Measurements from ENCODE around the gene EMC1. TPM values are rescaled to one million over a fixed set of nuclear protein-coding genes. Genes with fewer than 3 reads are reported as not detected.
"Not testable (repeated sequence)": the region's sequence is repeated elsewhere in the genome, so short reads cannot be mapped to it uniquely, and the experiment has no call there.

Gene EMC1
- total RNA-seq, 6 experiments from 2014 or later: 86.8 to 106 (median 93.6) TPM

DNA sequence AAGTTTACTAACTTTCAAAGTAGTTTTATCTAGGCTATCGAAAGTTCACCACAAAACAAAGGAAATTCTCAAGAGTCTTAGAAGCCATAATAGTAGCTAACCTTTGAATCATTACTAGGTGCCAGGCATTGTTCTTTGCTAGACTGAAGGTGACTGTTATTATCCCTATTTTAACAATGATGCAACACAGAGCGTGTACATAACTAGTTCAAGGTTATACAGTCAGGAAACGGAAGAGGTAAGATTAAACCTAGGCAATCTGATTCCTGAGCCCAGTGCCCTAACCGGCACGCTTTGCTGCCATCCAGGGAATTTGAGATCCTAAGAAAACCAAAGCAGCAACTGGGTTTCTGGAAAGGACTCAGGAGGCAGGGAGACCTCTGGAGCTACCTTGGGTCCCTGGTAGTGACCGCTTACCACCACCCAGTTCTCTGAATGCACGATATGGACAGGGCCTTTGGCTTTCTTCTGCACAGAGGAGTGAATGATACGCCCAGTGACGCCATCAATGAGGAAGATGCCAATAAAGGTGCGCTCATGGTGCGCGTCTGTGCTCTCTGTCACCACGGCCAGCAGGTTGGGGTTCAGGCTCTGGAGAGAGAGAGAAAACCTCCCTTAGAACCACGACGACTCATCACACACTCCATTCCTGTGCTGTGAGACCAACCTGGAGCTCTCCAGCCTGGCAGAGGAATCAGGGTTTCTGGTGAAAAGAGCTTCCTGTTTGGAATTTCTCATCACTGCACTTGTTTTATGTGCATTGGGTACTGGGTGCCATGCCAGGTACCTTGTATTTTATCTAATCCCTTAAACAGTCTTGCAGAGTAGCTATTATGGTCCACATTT is 28.1 kb downstream of the EMC1 start:
- DNase-seq: peak; percentile 51

DNA sequence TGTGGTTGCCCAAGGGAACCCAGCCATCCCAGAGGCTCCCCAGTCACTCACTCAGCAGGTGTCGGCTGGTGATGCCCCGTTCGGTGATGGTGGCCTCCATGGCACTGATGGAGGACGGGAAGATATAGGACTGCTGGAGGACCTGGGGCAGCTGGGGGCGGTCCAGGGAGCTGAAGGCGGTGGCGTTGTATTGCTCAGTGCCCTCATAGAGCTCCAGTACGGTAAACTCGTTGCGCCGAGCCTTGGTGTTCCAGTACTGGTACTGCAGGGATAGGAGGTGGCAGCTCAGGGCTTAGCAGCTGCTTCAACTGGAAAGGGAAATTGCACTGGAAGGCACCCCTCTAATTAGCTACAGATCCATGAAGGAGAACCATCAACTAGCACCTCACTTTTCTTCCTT is 28.8 kb downstream of the EMC1 start:
- DNase-seq: no peak
- TF ChIP-seq, protein P1, sequence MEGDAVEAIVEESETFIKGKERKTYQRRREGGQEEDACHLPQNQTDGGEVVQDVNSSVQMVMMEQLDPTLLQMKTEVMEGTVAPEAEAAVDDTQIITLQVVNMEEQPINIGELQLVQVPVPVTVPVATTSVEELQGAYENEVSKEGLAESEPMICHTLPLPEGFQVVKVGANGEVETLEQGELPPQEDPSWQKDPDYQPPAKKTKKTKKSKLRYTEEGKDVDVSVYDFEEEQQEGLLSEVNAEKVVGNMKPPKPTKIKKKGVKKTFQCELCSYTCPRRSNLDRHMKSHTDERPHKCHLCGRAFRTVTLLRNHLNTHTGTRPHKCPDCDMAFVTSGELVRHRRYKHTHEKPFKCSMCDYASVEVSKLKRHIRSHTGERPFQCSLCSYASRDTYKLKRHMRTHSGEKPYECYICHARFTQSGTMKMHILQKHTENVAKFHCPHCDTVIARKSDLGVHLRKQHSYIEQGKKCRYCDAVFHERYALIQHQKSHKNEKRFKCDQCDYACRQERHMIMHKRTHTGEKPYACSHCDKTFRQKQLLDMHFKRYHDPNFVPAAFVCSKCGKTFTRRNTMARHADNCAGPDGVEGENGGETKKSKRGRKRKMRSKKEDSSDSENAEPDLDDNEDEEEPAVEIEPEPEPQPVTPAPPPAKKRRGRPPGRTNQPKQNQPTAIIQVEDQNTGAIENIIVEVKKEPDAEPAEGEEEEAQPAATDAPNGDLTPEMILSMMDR (IDR thresholded peaks at IDR 0.05): no peak
- Mint-ChIP-seq H3K36me3 (ENCODE audit: low read depth) (peaks cover 50% of the 10 kb centered on the region), H3K9me3 (no peaks in the 10 kb centered on the region), H3K4me3 (no peak overlapping the region), H3K27ac (no peak overlapping the region), H3K4me1 (ENCODE audit: low read depth) (peaks cover 22% of the 10 kb centered on the region), H3K27me3 (ENCODE audit: insufficient read depth) (peaks cover 2% of the 10 kb centered on the region)

More for the DNA sequence above, 28.1 kb downstream of the EMC1 start:
- H3K27me3 Mint-ChIP-seq (ENCODE audit: insufficient read depth): peaks cover 2% of the 10 kb centered on the region
- TF ChIP-seq, protein P1 (IDR thresholded peaks at IDR 0.05): no peak
- peaks cover 45% of the 10 kb centered on the region for H3K36me3 Mint-ChIP-seq (ENCODE audit: low read depth)
- H3K27ac Mint-ChIP-seq: no peak overlapping the region
- no peak overlapping the region for H3K4me3 Mint-ChIP-seq
- no peaks in the 10 kb centered on the region for H3K9me3 Mint-ChIP-seq
- peaks cover 22% of the 10 kb centered on the region for H3K4me1 Mint-ChIP-seq (ENCODE audit: low read depth)

DNA sequence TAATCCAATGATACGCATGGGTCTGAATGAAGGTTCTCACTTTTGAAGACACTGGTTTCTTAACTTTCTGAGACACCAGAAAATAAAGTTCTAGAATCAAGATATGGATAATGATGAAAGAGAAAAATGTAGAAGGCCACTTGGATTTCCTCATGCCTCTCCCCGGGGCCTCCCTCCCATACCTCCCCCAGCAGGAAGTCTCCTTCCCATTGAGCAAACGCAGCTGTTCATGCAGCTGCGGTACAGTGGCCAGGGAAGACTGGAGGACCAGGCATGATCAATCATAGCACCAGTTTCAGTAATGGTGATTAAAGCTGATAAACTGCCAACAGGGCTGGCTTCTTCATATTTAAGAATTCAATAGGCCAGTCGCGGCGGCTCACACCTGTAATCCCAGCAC is 30.3 kb downstream of the EMC1 start:
- H3K4me1 Mint-ChIP-seq (ENCODE audit: low read depth): peaks cover 22% of the 10 kb centered on the region

DNA sequence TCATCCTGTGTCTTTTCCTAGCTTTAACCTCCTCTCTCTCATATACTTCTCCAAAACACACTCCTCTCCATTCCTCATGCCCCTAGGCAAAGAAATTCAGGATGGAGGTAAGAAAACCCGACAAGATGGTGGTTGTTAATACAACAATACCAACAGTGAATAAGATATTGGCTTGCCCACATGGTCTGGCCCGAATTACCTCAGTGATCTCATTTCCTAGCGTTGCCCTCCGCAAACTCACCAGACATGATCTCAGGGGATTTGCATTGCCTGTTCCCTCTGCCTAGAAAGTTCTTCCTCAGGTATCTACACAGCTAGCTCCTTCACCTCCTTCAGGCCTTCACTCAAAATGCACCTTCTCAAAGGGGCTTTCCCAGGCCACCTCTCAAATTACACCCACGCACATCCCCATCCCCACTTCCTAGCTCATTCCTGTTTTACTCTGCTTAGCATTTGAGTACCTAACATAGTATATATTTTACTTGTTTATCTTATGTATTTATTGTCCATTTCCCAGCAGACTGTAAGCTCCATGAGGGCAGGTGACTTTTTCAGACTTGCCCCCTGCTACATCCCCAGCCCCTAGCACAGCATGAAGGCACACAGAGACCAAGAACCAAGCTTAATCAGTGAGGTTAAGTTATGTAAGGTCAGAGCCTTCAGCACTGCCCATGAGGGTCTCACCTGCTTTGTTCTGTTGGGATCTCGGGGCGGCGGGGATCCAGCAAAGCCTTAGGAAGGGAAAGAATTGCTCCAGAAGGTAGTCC is 31.1 kb downstream of the EMC1 start:
- Mint-ChIP-seq H3K27me3 (ENCODE audit: insufficient read depth) (peaks cover 2% of the 10 kb centered on the region), H3K36me3 (ENCODE audit: low read depth) (peaks cover 50% of the 10 kb centered on the region), H3K4me3 (no peak overlapping the region), H3K27ac (peak overlapping the region; percentile 44; the same call in 1 of the 2 replicates), H3K4me1 (ENCODE audit: low read depth) (peaks cover 22% of the 10 kb centered on the region), H3K9me3 (no peaks in the 10 kb centered on the region)
- DNase-seq: no peak
- TF ChIP-seq, protein P1 (IDR thresholded peaks at IDR 0.05): no peak

More for the DNA sequence above, 30.3 kb downstream of the EMC1 start:
- Mint-ChIP-seq H3K9me3 (no peaks in the 10 kb centered on the region), H3K36me3 (ENCODE audit: low read depth) (peaks cover 54% of the 10 kb centered on the region), H3K4me3 (no peak overlapping the region), H3K27me3 (ENCODE audit: insufficient read depth) (peaks cover 2% of the 10 kb centered on the region), H3K27ac (no peak overlapping the region)
- no peak for DNase-seq
- TF ChIP-seq, protein P1 (IDR thresholded peaks at IDR 0.05): no peak

DNA sequence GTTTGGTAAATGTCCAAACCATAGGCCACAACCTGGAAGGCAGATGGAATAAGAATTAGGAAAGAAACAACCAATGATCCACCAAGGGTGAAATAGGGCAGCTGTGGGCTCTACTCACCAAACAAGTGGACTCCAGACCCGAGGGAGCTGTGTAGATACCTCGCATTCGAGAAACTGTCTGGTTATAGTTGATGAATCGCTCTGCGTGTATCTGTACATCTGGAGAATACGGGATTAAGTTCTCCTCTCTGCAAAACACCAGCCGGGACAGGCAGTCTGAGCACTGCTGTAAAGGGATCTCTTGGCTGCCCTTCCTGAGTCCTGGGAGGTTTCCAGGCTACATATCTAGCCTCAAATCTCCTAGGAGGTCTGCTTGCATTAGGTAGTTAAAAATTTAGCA is 31.9 kb downstream of the EMC1 start:
- H3K9me3 Mint-ChIP-seq: no peaks in the 10 kb centered on the region
- H3K36me3 Mint-ChIP-seq (ENCODE audit: low read depth): peaks cover 48% of the 10 kb centered on the region
- H3K27ac Mint-ChIP-seq: no peak overlapping the region
- no peak for DNase-seq
- H3K27me3 Mint-ChIP-seq (ENCODE audit: insufficient read depth): no peaks in the 10 kb centered on the region; the same call in 1 of the 2 replicates
- no peak overlapping the region for H3K4me3 Mint-ChIP-seq
- peaks cover 18% of the 10 kb centered on the region for H3K4me1 Mint-ChIP-seq (ENCODE audit: low read depth)
- TF ChIP-seq, protein P1 (IDR thresholded peaks at IDR 0.05): no peak

DNA sequence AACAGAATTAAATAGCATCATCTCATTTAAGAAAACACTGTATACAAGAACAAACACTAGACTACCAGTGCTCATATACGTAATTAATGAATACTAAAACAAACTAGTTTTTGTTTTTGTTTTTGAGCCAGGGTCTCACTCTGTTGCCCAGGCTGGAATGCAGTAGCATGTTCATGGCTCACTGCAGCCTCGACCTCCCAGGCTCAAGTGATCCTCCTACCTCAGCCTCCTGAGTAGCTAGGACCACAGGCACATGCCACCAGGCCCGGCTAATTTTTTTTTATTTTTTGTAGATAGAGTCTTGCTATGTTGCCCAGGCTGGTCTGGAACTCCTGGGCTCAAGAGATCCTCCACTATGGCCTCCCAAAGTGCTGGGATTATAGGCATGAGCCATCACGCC is 34.7 kb downstream of the EMC1 start:
- peaks cover 37% of the 10 kb centered on the region for H3K36me3 Mint-ChIP-seq (ENCODE audit: low read depth)

More for the DNA sequence above, 34.7 kb downstream of the EMC1 start:
- H3K4me3 Mint-ChIP-seq; DNase-seq; H3K27me3 Mint-ChIP-seq (ENCODE audit: insufficient read depth); H3K27ac Mint-ChIP-seq; H3K9me3 Mint-ChIP-seq: not testable (repeated sequence)
- H3K4me1 Mint-ChIP-seq (ENCODE audit: low read depth): peaks cover 23% of the 10 kb centered on the region

Data from HFFc6 (cell line).